AML-193 (cell line): ENCODE data around the gene SLC16A8.

Source experiments
- DNase-seq, 2 experiments: peaks; one replicate each; lab custom pipeline; 2025; lab: John Stamatoyannopoulos, UW

SLC16A8 gene

DNA sequence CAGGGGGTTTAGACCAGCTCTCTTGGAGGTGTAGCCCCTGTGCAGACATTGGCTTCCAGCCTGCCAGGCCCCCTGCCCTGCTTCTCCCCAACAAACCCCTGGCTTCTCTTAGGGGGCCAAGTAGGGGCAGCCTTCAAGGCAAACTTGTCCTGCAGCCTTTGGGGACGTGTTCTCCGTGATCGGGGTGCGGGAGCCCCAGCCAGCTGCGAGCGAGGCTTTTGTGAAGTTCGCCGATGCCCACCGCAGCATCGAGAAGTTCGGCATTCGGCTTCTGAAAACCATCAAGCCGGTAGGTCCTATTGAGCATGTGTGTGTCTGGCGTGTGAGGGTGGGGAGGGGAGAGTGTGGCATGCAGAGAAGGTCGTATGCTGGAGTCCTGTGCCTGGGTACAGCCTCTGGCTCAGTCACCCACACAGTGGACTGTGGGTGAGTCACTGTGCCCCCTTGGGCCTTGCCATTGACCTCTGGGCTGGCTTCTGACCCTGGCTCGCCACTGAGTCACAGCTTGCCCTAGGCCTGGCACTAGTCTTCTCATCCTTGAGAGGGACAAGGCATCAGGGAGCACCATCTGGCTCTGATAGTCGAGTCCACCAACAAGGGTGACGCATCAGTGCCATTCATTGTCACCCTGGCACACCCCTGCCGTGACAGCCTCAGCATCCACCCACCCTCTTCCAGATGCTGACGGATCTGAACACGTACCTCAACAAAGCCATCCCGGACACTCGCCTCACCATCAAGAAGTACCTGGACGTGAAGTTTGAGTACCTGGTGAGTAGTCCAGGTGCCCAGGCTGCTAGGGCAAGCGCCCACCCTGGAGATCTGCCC lies 11.4 kb downstream of the SLC16A8 start:
- DNase-seq = no peak

DNA sequence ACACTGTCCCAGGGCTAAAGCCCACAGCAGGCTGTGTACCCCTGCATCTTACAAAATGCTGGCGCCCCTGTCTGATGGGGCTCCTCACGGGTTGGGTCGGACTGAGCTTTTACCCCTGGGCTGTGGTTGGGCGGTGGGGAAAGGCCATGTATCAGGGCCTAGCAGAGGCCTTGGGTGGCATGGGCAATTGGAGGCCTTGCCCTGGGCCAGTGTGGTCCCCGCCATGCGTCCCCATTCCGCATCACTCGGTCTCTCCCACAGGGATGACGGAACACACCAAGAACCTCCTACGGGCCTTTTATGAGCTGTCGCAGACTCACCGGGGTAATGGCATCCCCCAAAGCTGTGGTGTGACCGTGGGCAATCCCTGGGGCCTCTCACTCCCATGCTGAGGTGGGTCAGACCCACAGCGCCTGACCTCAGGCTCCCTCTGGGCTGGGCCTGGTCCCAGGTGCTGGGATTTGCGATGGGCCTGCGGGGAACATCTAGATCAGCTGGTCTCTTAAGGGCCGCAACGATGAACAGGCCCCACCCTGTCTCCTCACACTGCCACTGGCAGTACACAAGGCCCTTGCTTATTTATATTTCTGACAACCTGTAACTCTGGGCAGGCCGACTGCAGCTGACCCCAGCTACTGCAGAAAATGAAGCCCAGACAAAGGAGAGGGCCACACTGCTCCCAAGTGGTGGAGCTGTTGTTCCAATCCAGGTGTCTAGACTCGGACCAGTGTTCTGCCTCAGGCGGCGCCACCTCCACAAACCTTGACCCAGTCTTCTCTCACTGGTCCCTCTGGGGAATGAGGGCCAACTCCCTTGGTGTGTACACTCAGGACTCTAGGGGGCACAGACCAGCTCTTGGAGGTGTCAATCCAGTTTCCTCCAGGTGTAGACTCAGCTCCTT lies 12.3 kb downstream of the SLC16A8 start:
- DNase-seq = no peak

DNA sequence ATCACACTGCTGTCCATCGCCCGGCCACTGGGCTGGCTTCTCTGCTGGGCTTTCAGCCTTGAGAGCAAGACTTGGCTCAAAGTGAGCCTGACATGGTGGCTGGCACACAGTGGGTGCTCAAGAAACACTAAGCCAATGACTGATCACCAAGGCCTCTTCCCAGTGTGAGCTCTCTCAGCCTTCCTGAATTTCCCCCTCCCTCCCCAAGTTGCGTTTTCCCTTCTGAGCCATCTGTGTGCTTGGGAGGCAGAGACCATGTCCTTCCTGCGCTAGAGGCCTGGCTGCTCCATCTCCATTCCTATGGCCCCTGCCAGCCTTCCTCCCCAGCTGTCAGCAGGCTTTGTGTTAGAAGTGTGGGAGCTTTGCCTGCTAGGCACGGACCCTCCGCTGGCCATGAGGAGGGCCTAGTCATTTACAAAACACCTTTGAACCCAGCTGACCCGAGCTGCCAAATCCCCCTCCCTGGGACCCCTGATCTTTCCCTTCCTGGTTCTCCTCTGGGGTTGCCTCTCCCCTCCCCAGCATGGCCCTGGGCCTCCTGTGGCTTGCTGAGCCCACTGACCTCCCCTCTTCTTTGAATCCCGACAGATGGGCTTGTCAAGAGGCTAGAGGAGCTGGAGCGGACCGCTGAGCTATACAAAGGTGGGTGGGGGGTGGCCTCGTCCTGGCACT lies 13.6 kb downstream of the SLC16A8 start:
- no peak for DNase-seq

DNA sequence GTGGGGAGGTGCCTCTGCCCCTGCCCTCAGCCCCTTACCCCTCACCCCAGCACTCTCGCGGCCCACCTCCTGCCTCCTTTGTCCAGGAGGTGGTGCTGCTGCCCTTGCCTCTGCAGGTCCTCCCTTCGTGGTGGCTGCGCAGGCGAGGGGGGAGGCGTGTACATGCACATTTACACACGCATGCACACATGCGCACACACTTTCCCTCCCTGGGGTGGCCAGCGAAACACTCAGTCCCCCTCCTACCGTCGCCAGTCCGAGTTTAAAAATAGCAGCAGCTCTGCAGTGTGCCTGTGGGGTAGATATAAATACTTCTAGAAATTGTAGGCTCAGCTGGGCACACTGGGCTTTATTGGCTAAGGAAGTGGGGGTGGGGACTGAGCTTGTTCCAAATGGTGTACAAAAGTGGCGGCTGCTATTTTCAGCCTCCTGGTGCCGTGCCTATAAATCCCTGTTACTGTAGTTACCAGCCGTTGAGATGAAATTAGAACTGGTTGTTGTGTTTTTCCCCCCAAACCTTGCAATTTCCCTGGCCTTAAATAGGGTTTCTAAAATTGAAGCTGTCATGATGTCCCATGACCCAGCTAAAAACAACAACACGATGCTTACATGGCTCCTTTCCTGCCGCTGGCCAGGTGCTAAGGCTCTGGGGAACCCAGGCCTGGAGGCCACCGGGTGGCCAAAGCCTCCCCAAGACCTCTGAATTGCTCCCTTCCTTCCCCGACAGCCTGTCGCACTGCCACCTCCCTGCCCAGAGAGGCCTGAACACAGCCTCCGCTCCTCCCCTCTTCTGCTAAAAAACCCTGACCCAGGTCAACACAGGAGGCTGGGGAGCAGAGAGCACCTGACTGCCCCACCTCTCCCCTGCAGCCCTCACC lies 14.4 kb downstream of the SLC16A8 start:
- DNase-seq = no peak

DNA sequence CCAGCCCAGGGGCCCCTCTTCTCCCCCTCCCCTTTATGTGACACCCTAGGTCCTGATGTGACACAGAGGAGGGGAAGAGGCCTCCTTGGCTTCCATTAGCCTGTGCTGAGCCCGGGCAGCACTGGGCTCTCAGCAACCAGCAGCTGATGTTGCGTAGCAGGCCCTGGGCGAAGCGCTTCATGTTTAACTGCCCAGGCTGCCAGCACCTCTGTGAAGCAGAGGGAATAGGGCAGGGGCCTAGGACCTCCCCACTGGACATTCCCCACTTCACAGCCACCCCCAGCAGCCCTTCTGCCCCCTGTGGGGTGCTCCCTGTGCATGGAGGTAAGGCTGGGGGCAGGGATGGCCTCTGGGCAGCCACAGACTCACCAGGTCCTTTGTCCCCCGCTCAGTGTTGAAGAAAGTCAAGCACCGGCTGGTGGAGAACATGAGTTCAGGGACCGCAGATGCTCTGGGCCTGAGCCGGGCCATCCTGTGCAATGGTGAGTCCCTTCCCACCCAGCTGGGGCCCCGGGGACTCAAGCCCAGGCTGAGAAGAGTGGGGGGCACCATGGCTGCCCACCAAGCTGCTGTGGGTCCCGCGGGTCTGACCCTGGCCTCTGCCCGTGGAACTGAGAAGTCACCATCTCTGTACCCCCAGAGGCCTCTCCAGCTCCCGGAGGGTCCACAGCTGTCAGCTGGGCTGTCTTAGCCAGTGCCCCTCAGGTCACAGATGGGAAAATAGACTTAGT lies 15.2 kb downstream of the SLC16A8 start:
- DNase-seq = no peak

DNA sequence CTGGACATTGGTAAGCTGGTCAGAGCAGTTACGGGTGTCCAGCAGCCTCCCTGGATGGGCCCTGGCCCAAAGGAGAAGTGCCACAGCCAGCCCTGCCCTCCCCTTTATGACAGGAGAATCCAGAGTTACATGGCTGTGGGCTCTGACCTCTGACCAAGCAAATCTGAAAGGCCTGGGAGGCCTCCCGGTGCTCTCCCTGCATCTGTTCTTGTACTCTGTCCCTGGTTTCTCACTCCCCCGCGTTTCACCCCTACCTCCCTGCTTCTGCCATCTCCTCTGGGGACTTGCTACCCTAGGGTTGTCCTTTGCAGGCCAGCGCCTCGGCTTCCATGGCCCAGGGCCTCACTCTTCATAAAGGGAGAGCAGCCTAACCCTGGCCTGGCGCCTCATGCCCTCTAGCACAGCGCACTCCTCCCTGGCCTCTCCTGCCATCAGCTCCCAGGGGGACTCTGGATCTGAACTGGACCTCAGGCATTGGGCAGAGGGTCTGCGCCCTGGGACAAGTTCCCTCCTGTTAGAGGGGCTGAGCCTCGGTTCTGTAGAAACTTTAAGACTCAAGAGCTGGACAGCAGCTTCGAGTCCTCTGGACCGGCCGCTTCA lies 16.1 kb downstream of the SLC16A8 start:
- no peak for DNase-seq

DNA sequence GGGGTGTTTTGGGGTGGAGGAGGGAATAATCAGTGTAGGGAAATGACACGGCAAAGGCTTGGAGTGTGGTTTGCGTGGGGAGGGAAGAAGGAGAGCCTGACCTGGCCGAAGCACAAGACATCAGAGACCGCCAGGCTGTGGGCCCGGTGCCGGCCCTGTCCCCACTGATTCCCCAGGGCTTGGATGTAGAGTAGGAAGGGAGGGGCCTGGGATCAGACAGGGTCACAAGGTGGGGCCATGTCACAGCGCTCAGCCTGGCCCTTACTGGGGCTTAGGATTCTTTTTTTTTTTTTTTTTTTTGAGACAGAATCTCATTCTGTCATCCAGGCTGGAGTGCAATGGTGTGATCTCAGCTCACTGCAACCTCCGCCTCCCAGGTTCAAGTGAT lies 17.0 kb downstream of the SLC16A8 start:
- DNase-seq = no peak

DNA sequence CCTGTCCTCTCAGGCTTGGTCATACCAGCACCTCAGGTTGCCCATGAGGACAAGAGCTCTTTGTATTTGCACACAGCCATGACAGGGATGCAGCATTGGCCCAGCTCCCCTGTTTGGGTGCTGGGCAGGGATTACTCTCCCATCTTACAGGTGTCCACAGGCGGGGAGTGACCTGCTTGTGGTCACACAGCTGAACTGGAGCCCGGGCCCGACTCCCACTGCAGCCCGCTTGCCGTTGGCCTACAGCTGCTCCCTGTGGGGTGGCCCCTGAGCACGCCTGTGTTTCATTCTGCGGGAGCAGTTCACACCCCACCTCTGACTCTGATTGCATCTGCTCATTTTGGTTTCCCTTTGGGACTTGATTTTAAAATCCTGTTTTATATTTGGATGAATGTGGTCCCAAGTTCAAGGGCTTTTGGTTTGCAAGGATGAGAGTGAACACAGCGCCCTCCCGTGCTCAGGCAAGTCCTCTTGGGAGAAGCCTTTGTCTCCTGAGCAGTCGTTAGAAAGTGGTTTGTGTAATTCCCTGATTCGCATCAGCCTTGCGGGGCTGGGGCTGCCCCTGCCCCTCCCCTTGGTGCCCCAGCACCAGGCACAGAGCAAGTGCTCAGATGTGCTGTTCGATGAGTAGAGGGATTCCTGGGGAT lies 17.5 kb downstream of the SLC16A8 start:
- no peak for DNase-seq

DNA sequence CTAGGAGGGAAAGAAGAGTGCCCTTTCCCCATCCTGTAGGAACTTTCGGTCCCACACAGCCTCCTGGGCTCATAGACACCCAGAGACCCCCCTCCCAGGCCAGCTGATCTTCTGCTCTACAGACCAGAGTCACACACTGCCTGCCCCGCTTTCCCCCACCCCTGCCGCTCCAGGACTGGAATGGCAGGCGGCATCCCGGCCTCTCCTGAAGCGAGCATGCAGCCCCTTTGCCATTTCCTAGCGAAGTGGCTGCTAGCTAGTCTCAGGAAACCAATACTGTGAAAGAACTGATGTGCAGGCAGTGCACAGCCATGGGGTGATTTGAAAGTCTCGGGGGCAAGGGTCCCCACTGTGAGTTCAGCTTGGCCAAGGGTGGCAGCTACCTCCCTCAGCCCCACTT lies 18.4 kb downstream of the SLC16A8 start:
- DNase-seq = no peak

DNA sequence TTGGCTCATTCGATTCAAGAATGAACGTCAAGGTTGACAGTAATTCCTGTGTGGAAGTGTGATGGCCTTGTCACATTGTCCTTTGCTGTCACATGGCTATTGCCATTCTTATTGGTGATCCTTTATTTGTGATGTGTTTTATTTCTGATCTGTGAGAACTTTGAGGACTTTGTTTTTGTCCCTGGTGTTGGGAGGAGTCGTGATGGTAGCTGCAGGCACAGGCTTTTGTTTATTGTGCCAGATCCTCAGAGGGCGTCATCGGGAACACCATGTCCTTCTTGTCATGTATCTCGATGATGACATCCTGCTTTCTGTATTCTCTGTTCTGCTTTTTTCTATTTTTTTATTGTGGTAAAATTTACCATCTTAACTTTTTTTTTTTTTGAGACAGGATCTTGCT lies 21.2 kb downstream of the SLC16A8 start:
- DNase-seq = no peak

DNA sequence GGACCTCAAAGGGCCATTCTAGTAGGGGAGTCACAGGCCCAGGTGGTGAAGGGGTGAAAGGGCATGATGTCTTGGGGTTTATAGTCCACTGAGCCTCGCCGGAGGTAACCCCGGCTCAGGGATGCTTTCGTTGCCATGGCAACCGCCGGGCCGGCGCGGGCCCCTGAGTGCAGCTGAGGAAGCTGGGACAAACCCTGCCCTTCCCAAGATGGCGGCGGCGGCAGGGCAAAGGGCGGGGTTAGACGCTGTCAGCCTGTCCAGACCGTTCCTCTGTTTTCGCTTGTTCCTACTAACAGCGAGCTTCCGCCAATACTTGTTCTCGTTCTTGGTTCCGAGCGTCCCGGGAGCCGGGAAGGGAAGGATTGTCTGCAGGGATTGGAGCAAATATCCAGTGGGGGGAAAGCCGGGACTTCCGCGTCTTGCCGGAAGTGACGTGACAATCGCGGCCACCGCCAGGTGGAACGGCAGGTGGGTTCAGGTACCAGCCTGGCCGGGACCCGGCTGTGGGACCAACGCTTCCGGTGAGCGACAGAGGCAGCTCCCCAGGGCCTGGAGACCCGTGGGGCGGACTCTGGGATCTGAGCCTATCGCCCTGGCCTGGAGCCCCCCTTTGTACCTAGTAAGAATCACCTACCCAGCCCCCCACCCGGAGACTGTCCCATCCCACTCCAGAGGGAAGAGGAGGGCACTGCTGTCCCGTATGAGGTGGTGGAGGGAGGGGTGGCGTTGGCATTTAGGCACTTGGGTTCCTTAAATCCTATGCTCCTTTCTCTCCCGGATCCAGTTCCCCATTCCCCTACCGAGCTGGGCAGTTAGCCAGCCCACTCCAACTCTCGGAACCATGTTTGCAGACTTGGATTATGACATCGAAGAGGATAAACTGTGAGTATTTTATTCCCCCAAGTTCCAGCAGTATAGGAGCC lies 26.8 kb downstream of the SLC16A8 start, which contains the start of gene PICK1:
TSS of gene PICK1 (plus strand) at position 436 of the 923 bp plus-strand sequence. CDS start at position 842, 406 bp downstream.
- DNase-seq = peak; percentile 26 to 39

DNA sequence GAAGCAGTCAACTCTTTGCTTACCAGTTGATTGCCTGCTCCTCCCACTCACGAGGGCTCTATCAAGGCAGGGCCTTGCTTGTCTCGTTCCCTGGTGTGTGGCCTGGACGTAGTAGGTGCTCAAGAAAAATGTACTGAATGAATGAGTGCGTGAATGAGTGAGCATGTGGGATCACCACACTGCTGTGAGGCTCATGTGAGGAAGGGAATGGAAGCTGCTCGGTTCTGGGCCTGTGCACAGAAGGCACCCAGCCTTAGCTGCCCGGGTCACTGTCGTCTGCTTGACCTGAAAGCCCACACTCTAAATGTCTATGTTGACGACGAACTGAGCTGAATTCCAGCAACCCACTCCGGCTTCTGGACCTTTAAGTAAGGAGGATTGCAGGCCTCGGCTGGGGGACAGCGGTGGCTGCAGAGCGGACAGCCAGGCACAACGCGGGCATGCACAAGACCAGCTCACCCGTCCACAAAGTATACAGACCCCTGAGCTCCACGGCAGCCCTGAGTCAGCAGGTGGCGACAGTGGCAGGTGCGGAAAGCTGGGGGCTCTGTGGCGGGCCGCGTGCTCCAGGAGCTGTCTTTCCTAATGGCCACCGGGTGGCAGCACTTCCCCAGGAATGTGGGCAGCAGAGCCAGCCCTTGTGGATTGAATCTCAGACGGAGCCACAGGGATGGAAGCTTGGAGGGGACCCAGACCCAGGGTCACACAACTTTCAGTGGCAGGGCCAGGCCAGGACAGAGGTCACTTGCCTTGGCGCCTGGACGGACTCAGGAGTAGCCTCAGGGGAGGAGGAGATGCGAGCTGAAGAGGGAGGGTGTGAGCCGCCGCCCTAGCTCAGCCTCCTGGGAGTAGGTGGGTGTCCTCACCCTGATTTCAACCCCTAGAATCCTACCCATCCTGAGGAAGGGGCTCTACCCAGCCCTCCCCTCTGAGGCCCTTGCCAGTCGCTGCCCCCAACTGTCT lies 31.8 kb downstream of the SLC16A8 start:
- DNase-seq = peak; percentile 42 to 50

DNA sequence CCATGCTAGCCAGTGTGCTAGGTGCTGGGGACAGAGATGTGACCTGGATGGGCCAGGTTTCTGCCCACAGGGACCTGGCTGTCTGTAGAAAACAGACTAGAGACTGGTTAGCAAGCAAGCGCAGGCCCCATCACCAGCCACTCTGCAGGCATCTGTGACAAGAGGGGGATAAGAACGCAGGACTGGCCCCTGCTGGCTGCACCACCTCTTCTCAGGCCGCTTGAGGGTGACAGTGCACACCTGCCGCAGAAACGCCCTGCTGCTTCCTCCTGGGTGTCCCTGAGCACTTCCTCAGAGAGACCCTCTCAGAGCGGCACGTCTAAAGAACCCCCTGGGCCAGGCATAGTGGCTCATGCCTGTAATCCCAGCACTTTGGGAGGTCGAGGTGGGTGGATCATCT lies 32.7 kb downstream of the SLC16A8 start:
- no peak for DNase-seq

DNA sequence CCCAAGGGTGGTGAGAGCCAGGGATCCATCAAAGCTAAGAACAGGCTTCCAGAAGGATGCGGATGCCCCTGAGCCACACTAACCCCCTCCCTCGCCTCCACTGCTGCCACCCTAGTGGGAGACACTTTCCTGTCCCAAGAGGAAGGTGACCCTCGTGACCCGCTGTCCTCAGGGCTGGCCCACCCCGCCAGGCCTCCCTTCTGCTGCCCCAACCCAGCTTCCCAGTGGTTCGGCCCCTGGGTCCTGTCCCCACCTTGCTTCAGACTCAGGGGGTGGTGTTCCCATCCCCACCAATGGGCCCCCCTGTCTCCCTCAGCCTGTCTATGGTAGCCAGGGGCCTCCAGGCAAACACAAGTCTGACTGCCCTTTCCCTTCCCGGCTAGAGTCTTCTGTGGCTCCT lies 33.3 kb downstream of the SLC16A8 start:
- no peak for DNase-seq

DNA sequence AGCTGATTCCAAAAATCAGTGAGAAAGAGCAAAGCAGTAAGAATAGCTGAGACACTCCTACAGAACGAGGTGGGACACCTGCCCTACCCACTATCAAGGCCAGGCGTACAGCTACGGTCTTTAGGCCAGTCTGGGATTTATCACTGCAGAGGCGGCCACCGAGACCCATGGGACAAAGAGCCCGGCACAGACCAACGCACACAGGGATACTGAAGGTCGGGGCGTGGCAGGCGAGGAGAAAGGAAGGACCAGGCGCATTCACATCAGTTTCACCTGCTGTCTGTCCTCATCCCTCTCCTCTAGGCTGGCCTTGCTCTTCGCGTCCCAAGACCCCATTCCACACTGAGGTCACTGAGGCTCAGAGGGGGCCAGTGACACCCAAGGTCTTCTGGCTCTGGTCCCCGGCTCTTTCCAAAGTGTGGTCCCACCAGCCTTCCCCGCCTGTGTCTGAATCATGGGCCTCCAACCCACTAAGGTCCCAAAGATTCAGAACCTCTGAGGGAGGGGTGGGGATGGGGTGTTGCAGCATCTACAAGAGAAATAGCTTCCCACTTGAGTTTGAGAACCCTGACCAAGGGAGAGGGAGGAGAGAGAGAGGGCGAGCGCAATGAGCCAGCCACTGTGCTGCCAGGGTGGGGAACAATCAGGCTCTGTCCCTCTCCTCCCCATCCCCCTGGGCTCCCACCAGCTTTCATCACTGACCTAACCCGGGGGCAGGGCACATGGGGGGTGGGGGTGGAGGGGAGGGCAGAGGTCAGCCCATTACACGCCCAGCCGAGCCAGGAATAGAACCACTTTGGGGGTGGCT lies 34.0 kb downstream of the SLC16A8 start:
- no peak for DNase-seq

DNA sequence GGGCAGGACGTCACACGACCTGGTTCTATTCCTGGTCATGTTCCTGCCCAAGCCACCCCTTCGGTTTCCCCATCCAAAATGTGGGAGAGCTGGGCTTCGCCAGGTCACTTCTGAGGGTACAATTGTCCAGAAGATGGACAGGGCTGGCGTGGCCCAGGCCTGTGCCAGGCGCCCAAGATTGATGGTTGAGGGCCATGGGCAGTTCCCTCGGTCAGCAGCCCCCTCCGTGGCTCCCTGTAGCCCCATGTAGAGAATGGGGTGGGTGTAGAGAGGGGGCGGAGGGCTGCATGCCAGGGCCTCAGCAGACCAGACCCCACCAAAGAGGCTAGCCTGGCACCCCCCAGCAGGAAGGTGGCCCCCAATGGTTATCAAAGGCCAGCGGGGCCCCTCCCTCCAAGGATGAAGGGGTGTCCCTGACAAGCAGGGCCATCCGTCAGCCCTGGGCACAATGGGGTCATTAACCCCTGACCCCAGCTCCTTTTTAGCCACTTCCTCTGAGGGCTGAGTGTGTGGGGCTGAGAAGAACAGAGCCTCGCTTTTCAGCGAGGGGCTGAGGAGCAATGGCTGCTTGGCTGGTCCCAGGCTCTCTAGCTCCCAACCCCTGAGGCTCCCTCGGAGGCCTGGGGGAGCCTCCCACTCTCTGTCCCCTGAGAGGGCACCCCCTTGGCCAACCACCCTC lies 37.8 kb downstream of the SLC16A8 start:
- no peak for DNase-seq
